ENCODE data around the gene KCNF1. TPM values are rescaled to one million over a fixed set of nuclear protein-coding genes. Genes with fewer than 3 reads are reported as not detected.

The KCNF1 gene
- total RNA-seq, 1 donor from 2014 or later: 8.4 TPM

GRCh38 chr2:10932345-10933151, 20.8 kb downstream of the KCNF1 start:
- DNase-seq (ENCODE audit: low spot score): peak; percentile 35

GRCh38 chr2:10933700-10934225, 22.0 kb downstream of the KCNF1 start:
- no peak for DNase-seq (ENCODE audit: low spot score)
- no peak for TF ChIP-seq CTCF (IDR thresholded peaks at IDR 0.05; ENCODE audit: unreplicated experiment)
- H3K9me3 Mint-ChIP-seq (ENCODE audit: unreplicated experiment): no peaks in the 10 kb centered on the region
- peaks cover 79% of the 10 kb centered on the region for H3K4me1 Mint-ChIP-seq (ENCODE audit: unreplicated experiment)
- H3K27ac Mint-ChIP-seq (ENCODE audit: unreplicated experiment): no peak overlapping the region
- H3K4me3 Mint-ChIP-seq (ENCODE audit: unreplicated experiment): no peak overlapping the region
- peaks cover 19% of the 10 kb centered on the region for H3K27me3 Mint-ChIP-seq (ENCODE audit: unreplicated experiment)
- no peaks in the 10 kb centered on the region for H3K36me3 Mint-ChIP-seq (ENCODE audit: low read depth, unreplicated experiment)

More at GRCh38 chr2:10932345-10933151, 20.8 kb downstream of the KCNF1 start:
- Mint-ChIP-seq H3K27ac (ENCODE audit: unreplicated experiment) (peak overlapping the region; percentile 88), H3K36me3 (ENCODE audit: low read depth, unreplicated experiment) (no peaks in the 10 kb centered on the region), H3K4me1 (ENCODE audit: unreplicated experiment) (peaks cover 77% of the 10 kb centered on the region), H3K27me3 (ENCODE audit: unreplicated experiment) (peaks cover 19% of the 10 kb centered on the region), H3K4me3 (ENCODE audit: unreplicated experiment) (peak overlapping the region; percentile 40), H3K9me3 (ENCODE audit: unreplicated experiment) (no peaks in the 10 kb centered on the region)
- TF ChIP-seq CTCF (IDR thresholded peaks at IDR 0.05; ENCODE audit: unreplicated experiment): no peak

- Mint-ChIP-seq H3K4me3 (ENCODE audit: unreplicated experiment) (no peak overlapping the region), H3K27me3 (ENCODE audit: unreplicated experiment) (peaks cover 20% of the 10 kb centered on the region), H3K4me1 (ENCODE audit: unreplicated experiment) (peaks cover 73% of the 10 kb centered on the region), H3K9me3 (ENCODE audit: unreplicated experiment) (no peaks in the 10 kb centered on the region), H3K36me3 (ENCODE audit: low read depth, unreplicated experiment) (no peaks in the 10 kb centered on the region), H3K27ac (ENCODE audit: unreplicated experiment) (peak overlapping the region; percentile 59)
- no peak for DNase-seq (ENCODE audit: low spot score)
- TF ChIP-seq CTCF (IDR thresholded peaks at IDR 0.05; ENCODE audit: unreplicated experiment): no peak
Measured at GRCh38 chr2:10934308-10934978, 22.7 kb downstream of the KCNF1 start.

- H3K4me1 Mint-ChIP-seq (ENCODE audit: unreplicated experiment): peaks cover 68% of the 10 kb centered on the region
- no peaks in the 10 kb centered on the region for H3K36me3 Mint-ChIP-seq (ENCODE audit: low read depth, unreplicated experiment)
- H3K4me3 Mint-ChIP-seq (ENCODE audit: unreplicated experiment): no peak overlapping the region
- DNase-seq (ENCODE audit: low spot score): no peak
- peak overlapping the region; percentile 59 for H3K27ac Mint-ChIP-seq (ENCODE audit: unreplicated experiment)
- TF ChIP-seq CTCF (IDR thresholded peaks at IDR 0.05; ENCODE audit: unreplicated experiment): no peak
- H3K27me3 Mint-ChIP-seq (ENCODE audit: unreplicated experiment): peaks cover 17% of the 10 kb centered on the region
- H3K9me3 Mint-ChIP-seq (ENCODE audit: unreplicated experiment): no peaks in the 10 kb centered on the region
Measured at GRCh38 chr2:10934979-10935350, 23.2 kb downstream of the KCNF1 start.

Data from endothelial cell (in vitro differentiated cells).